GM23338 (cell line): Measurements from ENCODE around the gene MITF. TPM values are rescaled to one million over a fixed set of nuclear protein-coding genes. Genes with fewer than 3 reads are reported as not detected.

Source experiments
- ATAC-seq: fragments of 200-7000 bp; cut with Tn5 transposase; 3 replicates; pipeline ENCODE4 v1.9.1; 2020
- DNase-seq: peaks from one replicate; pipeline ENCODE4 v3.0.0-alpha.2; 2015; ENCODE audit warnings: low spot score
- H2AFZ ChIP-seq: fragments of 200-600 bp; sonication (generic); 2 replicates; pipeline ENCODE4 v1.8.0; 2016; ENCODE audit warnings: antibody characterized with exemption, mild to moderate bottlenecking, moderate library complexity
- H3F3A ChIP-seq: fragments of 200-600 bp; sonication (generic); replicated peaks from 2 replicates; pipeline ENCODE4 v1.8.0; 2017; ENCODE audit warnings: antibody characterized with exemption, mixed run types, low read depth
- H3K27ac ChIP-seq: fragments of 200-600 bp; sonication (generic); 2 replicates; pipeline ENCODE4 v1.6.1; 2016; ENCODE audit warnings: low read depth
- H3K27me3 ChIP-seq: fragments of 200-600 bp; sonication (generic); 2 replicates; pipeline ENCODE4 v1.8.0; 2016; ENCODE audit warnings: mild to moderate bottlenecking, mixed run types, moderate library complexity; ENCODE audit not compliant: insufficient read depth
- H3K36me3 ChIP-seq: fragments of 200-600 bp; sonication (generic); 2 replicates; pipeline ENCODE4 v1.8.0; 2016; ENCODE audit warnings: mild to moderate bottlenecking; ENCODE audit not compliant: insufficient read depth
- H3K4me1 ChIP-seq: fragments of 200-600 bp; sonication (generic); 2 replicates; pipeline ENCODE4 v1.8.0; 2016; ENCODE audit warnings: mild to moderate bottlenecking, moderate library complexity; ENCODE audit not compliant: insufficient read depth
- H3K4me2 ChIP-seq: fragments of 200-600 bp; sonication (generic); 2 replicates; pipeline ENCODE4 v1.7.1; 2017; ENCODE audit warnings: mixed run types
- H3K4me3 ChIP-seq: fragments of 200-600 bp; sonication (generic); 2 replicates; pipeline ENCODE4 v1.6.1; 2016; ENCODE audit warnings: mixed run types
- H3K79me2 ChIP-seq: fragments of 200-600 bp; sonication (generic); replicated peaks from 2 replicates; pipeline ENCODE4 v1.8.0; 2017; ENCODE audit warnings: mild to moderate bottlenecking; ENCODE audit not compliant: insufficient read depth
- H3K9me2 ChIP-seq: fragments of 200-600 bp; sonication (generic); 2 replicates; pipeline ENCODE4 v1.8.0; 2017; ENCODE audit not compliant: insufficient read depth
- H4K20me1 ChIP-seq: fragments of 200-600 bp; sonication (generic); replicated peaks from 2 replicates; pipeline ENCODE4 v1.8.0; 2017; ENCODE audit warnings: mild to moderate bottlenecking; ENCODE audit not compliant: insufficient read depth
- H3K27ac Mint-ChIP-seq: 2 replicates; pipeline ENCODE4 v1.8.0; 2020; ENCODE audit warnings: inconsistent platforms, mild to moderate bottlenecking, moderate library complexity, mixed read lengths
- H3K27me3 Mint-ChIP-seq: 3 replicates; pipeline ENCODE4 v1.8.0; 2022; ENCODE audit warnings: low read depth, mild to moderate bottlenecking, moderate library complexity, mixed read lengths, inconsistent platforms; ENCODE audit not compliant: insufficient read depth, poor library complexity
- H3K36me3 Mint-ChIP-seq: 3 replicates; pipeline ENCODE4 v1.8.0; 2021; ENCODE audit warnings: low read depth, mild to moderate bottlenecking, inconsistent platforms, moderate library complexity, mixed read lengths
- H3K4me1 Mint-ChIP-seq: 3 replicates; pipeline ENCODE4 v1.8.0; 2020; ENCODE audit warnings: mild to moderate bottlenecking, inconsistent platforms, mixed read lengths
- H3K4me3 Mint-ChIP-seq: 3 replicates; pipeline ENCODE4 v1.8.0; 2021; ENCODE audit warnings: moderate library complexity, mild to moderate bottlenecking, inconsistent platforms, mixed read lengths
- H3K9me3 Mint-ChIP-seq: 3 replicates; pipeline ENCODE4 v1.8.0; 2020; ENCODE audit warnings: moderate library complexity, mild to moderate bottlenecking, inconsistent platforms, mixed read lengths
- CREB1 ChIP-seq: fragments of 250-450 bp; sonication (Bioruptor Pico); IDR thresholded peaks from 2 replicates; pipeline ENCODE4 v1.5.0; 2020; ENCODE audit warnings: low read depth, mild to moderate bottlenecking, moderate library complexity
- CTCF ChIP-seq, 2 experiments: fragments of 200-600 bp in 1 of 2; sonication (generic) in 1 of 2; conservative IDR thresholded peaks; 2 replicates each; pipeline versions ENCODE4 v1.5.1 to v1.6.1; 2016 to 2017; ENCODE audit warnings: antibody characterized with exemption in 2 of 2, low read depth in 2 of 2, mild to moderate bottlenecking in 2 of 2, moderate library complexity in 1 of 2
- ETS1 ChIP-seq: IDR thresholded peaks from 2 replicates; pipeline ENCODE4 v1.6.1; 2016; ENCODE audit warnings: antibody characterized with exemption
- EZH2 ChIP-seq: fragments of 200-600 bp; sonication (generic); IDR thresholded peaks from one replicate; pipeline ENCODE4 v1.8.0; 2017; ENCODE audit warnings: antibody characterized with exemption, mild to moderate bottlenecking, low read depth; ENCODE audit not compliant: unreplicated experiment
- EZH2phosphoT487 ChIP-seq: fragments of 200-600 bp; sonication (generic); IDR thresholded peaks from one replicate; pipeline ENCODE4 v1.8.1; 2018; ENCODE audit warnings: antibody characterized with exemption; ENCODE audit not compliant: unreplicated experiment
- JUNB ChIP-seq: IDR thresholded peaks from one replicate; pipeline ENCODE4 v1.6.1; 2016; ENCODE audit warnings: antibody characterized with exemption; ENCODE audit not compliant: unreplicated experiment
- NANOG ChIP-seq: IDR thresholded peaks from 2 replicates; pipeline ENCODE4 v1.6.1; 2016; ENCODE audit warnings: antibody characterized with exemption, borderline replicate concordance
- POLR2AphosphoS5 ChIP-seq: IDR thresholded peaks from 2 replicates; pipeline ENCODE4 v1.6.1; 2016; ENCODE audit warnings: antibody characterized with exemption, low read depth
- REST ChIP-seq: IDR thresholded peaks from one replicate; pipeline ENCODE4 v1.6.1; 2018; ENCODE audit warnings: antibody characterized with exemption; ENCODE audit not compliant: unreplicated experiment
- STAT1 ChIP-seq: IDR thresholded peaks from one replicate; pipeline ENCODE4 v1.6.1; 2016; ENCODE audit warnings: antibody characterized with exemption; ENCODE audit not compliant: unreplicated experiment
- ZNF114 ChIP-seq: fragments of 250-450 bp; sonication (Bioruptor Pico); IDR thresholded peaks from 2 replicates; pipeline ENCODE4 v1.5.0; 2020; ENCODE audit warnings: mild to moderate bottlenecking, moderate library complexity
- ZNF331 ChIP-seq: fragments of 250-450 bp; sonication (Bioruptor Pico); IDR thresholded peaks from 2 replicates; pipeline ENCODE4 v1.5.0; 2020; ENCODE audit warnings: low read depth, mild to moderate bottlenecking, moderate library complexity
- ZNF462 ChIP-seq: fragments of 250-450 bp; sonication (Bioruptor Pico); IDR thresholded peaks from 2 replicates; pipeline ENCODE4 v1.5.0; 2020; ENCODE audit warnings: mild to moderate bottlenecking, moderate library complexity
- polyA plus RNA-seq: library from polyadenylated mRNA; unstranded; fragments of >200 nt; fragmentation: Nextera tagmentation; extraction: Ambion mirVana; gene quantifications from 2 replicates; pipeline ENCODE4 v1.2.1, GENCODE V29; 2016
- total RNA-seq: library from RNA; depleted of rRNA; stranded (reverse); fragments of >200 nt; shearing (Covaris generic); gene quantifications from 2 replicates; pipeline ENCODE4 v1.2.3, GENCODE V29; 2014

The MITF gene
- total and polyA plus RNA-seq, 2 experiments from 2014 or later, result 1.9 to 2.4 TPM

- H3K4me1 ChIP-seq, result no peaks in the 10 kb centered on the region
- no peaks in the 10 kb centered on the region for H3F3A ChIP-seq
- TF ChIP-seq NANOG (no peak), ZNF331 (CRISPR knock-in tag) (no peak), STAT1 (no peak), ETS1 (no peak), POLR2AphosphoS5 (no peak), ZNF114 (CRISPR knock-in tag) (no peak), ZNF462 (no peak), REST (no peak), JUNB (no peak), EZH2 (no peak), EZH2phosphoT487 (no peak), CTCF (conservative IDR thresholded peaks at IDR 0.05; ENCODE audit: low read depth in 2 of 2) (no peak), CREB1 (CRISPR knock-in tag) (no peak)
- ATAC-seq, result no peak
- no peak overlapping the region for H3K27ac ChIP-seq
- no peaks in the 10 kb centered on the region for H3K9me2 ChIP-seq
- H3K27me3 Mint-ChIP-seq, result peaks cover 3% of the 10 kb centered on the region
- no peak overlapping the region for H3K4me3 Mint-ChIP-seq
- H3K36me3 ChIP-seq, result no peaks in the 10 kb centered on the region
- H3K36me3 Mint-ChIP-seq, result no peaks in the 10 kb centered on the region
- H3K27ac Mint-ChIP-seq, result no peak overlapping the region
- DNase-seq, result no peak
- no peak overlapping the region for H3K4me2 ChIP-seq
- H3K4me1 Mint-ChIP-seq, result no peaks in the 10 kb centered on the region
- no peak overlapping the region for H2AFZ ChIP-seq
- no peaks in the 10 kb centered on the region for H3K9me3 Mint-ChIP-seq
- H3K4me3 ChIP-seq, result no peak overlapping the region
- no peaks in the 10 kb centered on the region for H4K20me1 ChIP-seq
- H3K27me3 ChIP-seq, result no peaks in the 10 kb centered on the region
- H3K79me2 ChIP-seq, result no peaks in the 10 kb centered on the region
Measured at GRCh38 chr3:69761896-69762767, 22.9 kb downstream of the MITF start.
